GM21423 (cell line): Measurements from ENCODE around the gene TRABD2A.

Experiments used
- ATAC-seq: cut with Tn5 transposase; IDR thresholded peaks from one replicate; pipeline ENCODE4 v1.9.1; 2021; ENCODE audit warnings: mild to moderate bottlenecking, moderate library complexity; ENCODE audit not compliant: unreplicated experiment

Gene TRABD2A

GRCh38 chr2:84827978-84828575 is 52.8 kb downstream of the TRABD2A start:
- ATAC-seq, result no peak

DNA sequence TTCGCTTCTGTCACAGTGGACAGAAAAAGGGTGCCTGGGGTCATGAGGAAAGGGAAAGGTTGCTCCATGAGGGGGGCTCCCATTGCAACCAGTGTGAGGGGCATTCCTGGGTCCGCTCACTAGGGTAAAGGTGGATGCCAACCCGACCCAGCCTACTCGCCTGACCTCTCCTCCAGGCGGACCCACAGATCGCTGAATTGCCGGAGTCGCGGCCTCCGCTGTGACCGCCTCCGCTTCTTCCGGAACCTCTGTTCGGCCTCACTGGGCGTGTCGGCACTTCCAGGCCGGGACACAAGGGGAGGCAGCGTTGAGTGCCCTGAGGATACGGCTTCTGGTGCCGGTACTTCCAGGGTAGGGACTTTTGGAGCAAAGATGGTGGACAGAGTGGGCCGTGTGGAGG is 57.1 kb downstream of the TRABD2A start:
- ATAC-seq, result no peak

DNA sequence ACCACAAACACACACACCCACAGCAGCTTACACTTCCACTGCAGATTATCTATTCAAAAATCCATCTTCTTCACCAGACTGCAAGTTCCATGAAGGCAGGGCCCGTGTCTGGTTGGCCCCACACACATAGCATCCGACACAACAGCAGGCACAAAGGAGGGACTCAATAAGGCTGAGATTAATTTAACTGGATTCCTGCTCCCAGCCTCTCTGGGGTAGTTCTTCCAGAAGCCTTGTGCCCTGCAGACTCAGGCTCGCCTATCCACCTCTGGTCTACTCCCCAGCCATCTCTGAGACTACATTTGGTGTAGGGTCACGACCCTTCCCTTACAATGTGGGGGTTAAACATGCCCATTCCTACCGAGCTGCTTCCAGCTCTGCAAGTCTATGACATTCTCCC is 57.7 kb downstream of the TRABD2A start:
- no peak for ATAC-seq

DNA sequence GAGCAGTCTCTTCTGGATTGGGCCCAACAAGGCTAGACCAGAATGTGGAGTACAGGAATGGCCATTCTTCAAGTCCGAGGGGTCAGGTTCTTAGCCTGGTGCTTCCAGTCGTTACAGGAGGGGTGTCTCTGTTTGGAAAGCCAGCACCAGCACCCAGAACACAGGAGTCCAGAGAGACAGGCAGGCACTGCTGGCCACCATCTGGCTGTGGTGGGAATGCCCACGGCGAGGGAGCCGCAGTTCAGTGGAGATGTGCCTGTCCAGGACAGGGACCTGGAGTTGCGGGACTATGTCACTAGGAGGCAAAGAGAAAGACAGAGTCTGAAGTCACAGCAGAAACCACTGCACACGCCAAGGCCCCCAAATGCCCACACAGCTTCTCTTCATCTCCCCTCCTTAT is 59.1 kb downstream of the TRABD2A start:
- no peak for ATAC-seq

GRCh38 chr2:84817239-84817655 is 63.6 kb downstream of the TRABD2A start:
- ATAC-seq, result peak; percentile 86

DNA sequence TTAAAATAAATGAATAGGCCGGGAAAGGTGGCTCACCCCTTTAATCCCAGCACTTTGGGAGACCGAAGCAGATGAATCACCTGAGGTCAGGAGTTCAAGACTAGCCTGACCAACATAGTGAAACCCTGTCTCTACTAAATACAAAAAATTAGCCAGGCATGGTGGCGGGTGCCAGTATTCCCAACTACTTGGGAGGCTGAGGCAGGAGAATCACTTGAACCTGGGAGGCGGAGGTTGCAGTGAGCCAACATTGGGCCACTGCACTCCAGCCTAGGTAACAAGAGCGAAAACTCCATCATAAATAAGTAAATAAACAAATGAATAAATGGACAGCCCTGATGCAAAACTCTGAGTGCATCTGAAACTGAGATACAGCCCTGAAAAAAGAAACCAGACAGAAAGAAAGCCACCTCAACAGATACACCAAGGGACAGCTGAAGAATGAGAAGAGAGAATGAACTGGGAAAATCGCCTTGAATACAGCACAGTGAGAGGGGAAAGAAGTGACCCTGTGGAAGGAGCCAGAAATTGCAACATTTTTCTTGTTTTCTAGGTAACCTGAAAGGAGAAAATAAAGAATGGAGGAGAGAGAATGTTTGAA is 64.4 kb downstream of the TRABD2A start:
- ATAC-seq, result peak; percentile 66

GRCh38 chr2:84815146-84815545 is 65.7 kb downstream of the TRABD2A start:
- no peak for ATAC-seq

DNA sequence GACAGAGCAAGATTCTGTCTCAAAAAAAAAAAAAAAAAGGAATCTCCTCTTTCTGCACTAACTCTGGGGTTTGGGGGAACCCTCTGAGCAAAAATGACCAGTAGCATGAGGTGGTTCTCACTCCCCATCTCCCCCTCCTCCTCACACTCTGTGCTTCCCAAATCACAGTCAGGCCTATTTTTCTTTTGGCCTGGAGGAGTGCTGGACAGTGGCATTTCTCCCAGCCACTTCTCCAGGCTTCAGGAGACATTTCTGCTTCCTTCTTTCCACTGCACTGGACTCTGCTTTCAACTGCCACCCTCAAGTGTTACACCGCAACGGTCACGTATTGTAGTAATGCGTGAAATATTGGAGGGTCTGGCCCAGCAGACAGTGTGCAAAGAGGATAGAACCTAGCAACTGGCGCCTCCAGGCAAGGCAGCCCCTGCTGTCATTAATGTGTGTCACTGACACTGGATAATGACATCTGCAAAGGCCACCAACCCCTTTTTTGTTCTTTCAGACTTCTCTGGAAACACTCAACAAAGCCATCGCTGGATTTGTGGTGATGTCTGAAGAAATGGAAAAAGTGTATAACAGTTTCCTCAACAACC is 68.9 kb downstream of the TRABD2A start:
- ATAC-seq, result no peak

GRCh38 chr2:84808279-84808678 is 72.6 kb downstream of the TRABD2A start:
- no peak for ATAC-seq

GRCh38 chr2:84807063-84807485 is 73.8 kb downstream of the TRABD2A start:
- ATAC-seq, result no peak

DNA sequence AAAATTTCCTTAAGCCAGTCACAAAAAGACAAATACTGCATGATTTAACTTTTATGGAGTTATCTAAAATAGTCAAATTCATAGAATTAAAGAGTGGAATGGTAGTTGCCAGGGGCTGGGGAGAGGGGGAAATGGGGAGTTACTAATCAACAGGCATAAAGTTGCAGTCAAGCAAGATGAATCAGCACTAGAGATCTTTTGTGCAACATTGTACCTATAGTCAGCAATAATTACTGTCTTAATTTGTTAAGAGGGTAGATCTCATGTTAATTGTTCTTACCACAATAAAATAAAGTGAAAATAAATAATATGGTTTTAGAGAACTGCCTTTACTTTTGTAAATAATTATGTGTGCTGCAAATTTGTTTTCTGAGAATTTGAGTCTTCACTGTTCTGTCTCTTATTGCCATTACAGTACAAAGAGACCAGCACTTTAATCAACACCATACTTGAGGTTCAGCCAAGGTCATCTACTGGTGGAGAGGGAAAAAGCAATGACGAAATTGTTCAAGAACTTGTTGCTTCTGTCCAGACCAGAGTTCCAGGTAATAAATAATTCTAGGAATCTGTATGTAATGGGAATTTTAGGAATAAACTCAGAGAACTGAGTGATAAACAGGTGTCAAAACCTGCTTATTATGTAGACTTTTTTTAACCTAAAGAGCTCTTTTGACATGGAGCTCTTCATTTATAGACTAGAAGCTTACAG is 75.5 kb downstream of the TRABD2A start:
- ATAC-seq, result no peak

DNA sequence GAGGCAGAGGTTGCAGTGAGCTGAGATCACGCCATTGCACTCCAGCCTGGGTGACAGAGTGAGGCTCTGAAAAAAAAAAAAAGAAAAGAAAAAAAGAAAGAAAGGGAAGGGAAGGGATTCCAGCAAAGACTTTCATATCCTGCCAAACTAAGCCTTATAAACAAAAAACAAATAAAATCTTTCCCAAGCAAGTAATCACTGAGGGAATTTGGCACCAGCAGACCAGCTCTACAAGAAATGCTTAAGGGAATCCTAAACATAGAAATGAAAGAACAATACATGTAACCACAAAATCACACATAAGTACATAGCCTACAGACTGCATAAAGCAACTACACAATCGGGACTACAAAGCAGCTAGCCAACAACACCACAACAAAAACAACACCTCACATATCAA is 79.1 kb downstream of the TRABD2A start:
- no peak for ATAC-seq

GRCh38 chr2:84800194-84800805 is 80.6 kb downstream of the TRABD2A start:
- peak; percentile 75 for ATAC-seq

- no peak for ATAC-seq
These were observed 81.1 kb downstream of the TRABD2A start for GRCh38 chr2:84799772-84800171.

DNA sequence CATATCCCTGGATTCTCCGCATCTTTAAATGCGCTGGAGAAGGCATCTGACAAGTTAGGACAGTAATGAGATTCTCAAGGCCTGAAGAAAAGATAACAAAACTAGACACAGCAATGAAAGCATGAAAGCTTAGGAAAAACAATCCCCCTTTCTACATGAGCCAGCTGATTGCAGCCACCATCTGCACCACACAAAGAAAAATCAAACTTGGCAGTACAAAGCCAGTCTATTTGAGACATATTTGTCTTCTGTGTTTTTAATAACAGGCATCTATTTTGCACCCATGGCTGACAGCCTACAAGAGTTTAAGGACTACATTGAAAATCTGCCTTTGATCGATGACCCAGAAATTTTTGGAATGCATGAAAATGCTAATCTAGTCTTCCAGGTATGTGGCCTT is 83.6 kb downstream of the TRABD2A start:
- ATAC-seq, result no peak

DNA sequence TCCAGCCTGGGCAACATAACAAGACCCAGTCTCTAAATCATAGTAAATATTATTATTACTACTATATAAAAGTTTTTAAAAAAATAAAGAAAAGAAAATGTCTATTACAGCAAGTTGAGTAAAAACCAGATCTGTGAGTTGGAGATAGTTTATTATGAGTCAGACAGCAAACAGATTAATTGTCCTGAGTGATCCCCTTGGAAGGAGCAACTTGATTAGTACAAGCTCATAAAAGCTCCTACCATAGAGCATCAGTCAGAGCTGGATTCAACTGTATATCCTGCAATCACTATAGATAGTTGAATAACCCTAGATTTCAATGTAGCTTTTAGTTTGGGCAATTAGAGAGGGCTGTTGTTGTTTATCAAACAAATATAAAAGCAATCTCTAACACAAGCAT is 84.1 kb downstream of the TRABD2A start:
- ATAC-seq, result no peak

DNA sequence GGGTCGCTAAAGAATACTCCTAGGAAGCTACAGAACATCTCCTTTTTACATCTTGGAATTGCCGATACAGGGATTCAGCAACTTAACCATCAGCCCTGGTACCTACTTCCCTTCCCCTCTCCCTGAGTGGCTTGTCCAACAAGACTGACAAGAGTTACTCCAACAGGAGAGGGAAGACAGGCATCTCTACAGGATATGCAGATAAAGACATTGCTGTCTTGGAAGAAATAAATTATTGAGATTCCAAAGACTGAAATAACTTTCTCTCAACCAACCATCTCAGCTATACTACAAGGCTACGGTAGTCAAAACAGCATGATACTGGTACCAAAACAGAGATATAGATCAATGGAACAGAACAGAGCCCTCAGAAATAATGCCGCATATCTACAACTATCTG is 87.2 kb downstream of the TRABD2A start:
- ATAC-seq, result no peak

- no peak for ATAC-seq
These were observed 87.9 kb downstream of the TRABD2A start for GRCh38 chr2:84792856-84793522.

GRCh38 chr2:84788498-84788897 is 92.4 kb downstream of the TRABD2A start:
- no peak for ATAC-seq

DNA sequence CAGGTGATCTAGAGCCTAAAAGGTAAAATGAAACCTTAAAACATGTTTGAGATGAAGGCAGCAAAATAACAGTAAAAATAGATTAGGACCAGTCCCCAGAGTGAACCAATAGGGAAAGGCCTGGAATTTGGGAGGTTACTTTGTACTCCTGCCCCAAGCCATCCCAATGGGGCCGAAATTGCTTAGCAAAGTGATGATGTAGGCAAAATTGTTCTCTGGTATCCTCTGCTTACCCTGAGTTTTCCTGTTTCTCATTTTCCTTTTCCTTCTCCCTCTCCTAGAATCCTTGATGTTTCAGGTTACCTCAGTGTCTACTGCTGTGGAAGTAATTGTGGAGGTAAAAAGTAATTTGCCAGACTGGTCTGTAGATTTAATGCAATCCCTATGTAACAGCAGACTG is 92.9 kb downstream of the TRABD2A start:
- ATAC-seq, result no peak

- ATAC-seq, result no peak
These were observed 94.3 kb downstream of the TRABD2A start for GRCh38 chr2:84786601-84787000.
